ENCODE data around the gene STK35.

DNA sequence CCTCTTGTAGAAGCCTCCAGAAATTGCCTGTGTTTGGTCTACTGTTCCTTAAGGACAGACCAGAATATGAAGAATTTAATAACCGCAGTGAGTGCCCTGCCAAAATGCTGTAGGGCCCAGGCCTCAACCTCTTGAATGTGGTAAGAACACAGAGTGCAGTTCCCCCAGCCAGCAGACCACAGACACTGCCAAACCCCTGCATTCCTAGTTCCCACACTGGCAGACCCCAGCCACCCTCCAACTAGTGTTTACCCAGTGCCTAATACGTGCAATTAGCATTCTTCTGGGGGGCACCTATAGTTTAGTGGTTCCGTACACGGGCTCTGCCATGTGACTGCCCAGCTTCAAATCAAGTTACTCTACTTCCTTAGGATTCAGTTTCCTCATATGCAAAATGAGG, 51.7 kb downstream of the STK35 start:
- TF ChIP-seq EZH2phosphoT487 (IDR thresholded peaks at IDR 0.05; ENCODE audit: insufficient read depth, low read depth), result no peak
- no peak for TF ChIP-seq EZH2 (IDR thresholded peaks at IDR 0.05; ENCODE audit: insufficient read depth, poor library complexity, severe bottlenecking)
